MV-4-11 (cell line): ENCODE results near the gene EIF3K.
"Not testable (repeated sequence)": the region's sequence is repeated elsewhere in the genome, so short reads cannot be mapped to it uniquely, and the experiment has no call there.

ENCODE experiments used
- DNase-seq: peaks from one replicate; lab custom pipeline; 2025; lab: John Stamatoyannopoulos, UW

Gene EIF3K

GRCh38 chr19:38618590-38619360 lies at the start of gene EIF3K:
Gene EIF3K (plus strand): TSS chr19:38619188. CDS start chr19:38619269, 81 bp downstream.
- DNase-seq: peak; percentile 100

GRCh38 chr19:38569368-38569983 lies 49.5 kb upstream of the EIF3K start:
- DNase-seq: no peak

GRCh38 chr19:38571682-38572081 lies 47.3 kb upstream of the EIF3K start:
- DNase-seq: no peak

GRCh38 chr19:38577826-38578225 lies 41.2 kb upstream of the EIF3K start:
- no peak for DNase-seq

- DNase-seq: peak; percentile 64
These were observed 39.7 kb upstream of the EIF3K start for GRCh38 chr19:38579304-38579703.

- DNase-seq: no peak
These were observed 38.9 kb upstream of the EIF3K start for GRCh38 chr19:38580080-38580479.

- DNase-seq: peak; percentile 90
These were observed 35.6 kb upstream of the EIF3K start for GRCh38 chr19:38583219-38583984.

GRCh38 chr19:38583985-38584305 lies 35.0 kb upstream of the EIF3K start:
- no peak for DNase-seq

- DNase-seq: no peak
These were observed 31.4 kb upstream of the EIF3K start for GRCh38 chr19:38587562-38587961.

- no peak for DNase-seq
These were observed 30.9 kb upstream of the EIF3K start for GRCh38 chr19:38588041-38588440.

- no peak for DNase-seq
These were observed 26.0 kb upstream of the EIF3K start for GRCh38 chr19:38592940-38593339.

- DNase-seq: no peak
These were observed 22.7 kb upstream of the EIF3K start for GRCh38 chr19:38596057-38596981.

GRCh38 chr19:38597075-38597474 lies 21.9 kb upstream of the EIF3K start:
- DNase-seq: no peak

- DNase-seq: no peak
These were observed 19.3 kb upstream of the EIF3K start for GRCh38 chr19:38599722-38600121.

- not testable (repeated sequence) for DNase-seq
These were observed 16.1 kb upstream of the EIF3K start for GRCh38 chr19:38602856-38603255.

GRCh38 chr19:38606131-38606530 lies 12.9 kb upstream of the EIF3K start:
- DNase-seq: no peak

GRCh38 chr19:38614289-38614688 lies 4.7 kb upstream of the EIF3K start:
- DNase-seq: no peak

- no peak for DNase-seq
These were observed 3.9 kb upstream of the EIF3K start for GRCh38 chr19:38615007-38615581.

- DNase-seq: no peak
These were observed 2.7 kb upstream of the EIF3K start for GRCh38 chr19:38616265-38616664.

- no peak for DNase-seq
These were observed 1.7 kb upstream of the EIF3K start for GRCh38 chr19:38617283-38617763.
